Measurements from ENCODE around the gene PGA4. TPM values are rescaled to one million over a fixed set of nuclear protein-coding genes. Genes with fewer than 3 reads are reported as not detected.

PGA4 gene
- total RNA-seq, 1 donor from 2014 or later, result not detected

DNA sequence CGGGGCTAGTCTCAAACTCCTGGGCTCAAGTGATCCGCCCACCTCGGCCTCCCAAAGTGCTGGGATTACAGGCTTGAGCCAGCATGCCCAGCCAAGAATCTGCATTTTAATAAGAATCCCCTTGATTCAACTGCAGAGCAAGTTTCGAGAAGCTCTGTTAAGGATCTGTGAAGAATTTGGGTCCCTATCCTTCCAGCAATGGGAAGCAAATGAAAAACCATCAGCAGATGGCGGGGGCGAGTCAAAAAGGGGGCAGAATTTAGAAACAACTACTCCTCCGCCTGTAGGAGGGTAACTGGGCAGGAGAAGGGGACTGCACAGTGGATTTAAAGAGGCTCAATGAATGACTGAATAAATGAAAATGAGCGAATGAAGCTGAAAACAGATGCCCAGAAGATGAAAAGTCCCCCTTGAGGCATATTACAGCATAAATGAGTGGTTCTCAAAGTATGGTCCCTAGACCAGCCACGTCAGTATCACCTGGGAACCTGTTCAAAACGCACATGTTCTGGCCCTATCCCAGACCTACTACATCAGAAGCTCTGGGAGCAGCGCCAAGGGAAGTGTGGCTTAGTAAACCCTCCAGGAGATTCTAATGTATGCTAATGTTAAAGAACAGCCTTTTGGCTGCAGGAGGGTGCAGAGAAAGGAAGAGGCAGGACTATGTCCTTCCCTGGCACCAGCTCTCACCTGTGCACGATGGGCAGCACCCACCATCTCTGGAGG is 58.0 kb downstream of the PGA4 start:
- intact Hi-C loops (cut with micrococcal nuclease), result no loop called here
- Mint-ChIP-seq H3K27me3 (ENCODE audit: low read depth) (no peaks in the 10 kb centered on the region), H3K27ac (no peak overlapping the region), H3K4me1 (ENCODE audit: low read depth) (no peaks in the 10 kb centered on the region), H3K9me3 (no peaks in the 10 kb centered on the region), H3K36me3 (ENCODE audit: low read depth) (peaks cover 3% of the 10 kb centered on the region), H3K4me3 (ENCODE audit: low read depth) (no peak overlapping the region)
- no peak for DNase-seq (ENCODE audit: low spot score)

GRCh38 chr11:61280883-61281580 is 58.9 kb downstream of the PGA4 start:
- peaks cover 3% of the 10 kb centered on the region for H3K36me3 Mint-ChIP-seq (ENCODE audit: low read depth)

More at GRCh38 chr11:61280883-61281580, 58.9 kb downstream of the PGA4 start:
- H3K9me3 Mint-ChIP-seq, result no peaks in the 10 kb centered on the region
- no peak overlapping the region for H3K27ac Mint-ChIP-seq
- H3K4me1 Mint-ChIP-seq (ENCODE audit: low read depth), result no peaks in the 10 kb centered on the region
- intact Hi-C loops (cut with micrococcal nuclease), result no loop called here
- H3K4me3 Mint-ChIP-seq (ENCODE audit: low read depth), result no peak overlapping the region
- no peaks in the 10 kb centered on the region for H3K27me3 Mint-ChIP-seq (ENCODE audit: low read depth)
- DNase-seq (ENCODE audit: low spot score), result no peak

Other genes with a start within 250 kb of the PGA4 start
- 395 and 399 TPM in 2 replicates for gene CD5, start 119.9 kb upstream of the PGA4 start, total RNA-seq
- 10.6 and 12.5 TPM in 2 replicates for gene VPS37C, start 60.9 kb upstream of the PGA4 start, total RNA-seq
- not detected in 2 replicates for gene PGA3, start 18.8 kb upstream of the PGA4 start, total RNA-seq
- gene PGA5, start 18.8 kb downstream of the PGA4 start, total RNA-seq, result not detected in 2 replicates
- 8.1 and 10.1 TPM in 2 replicates for gene VWCE, start 73.0 kb downstream of the PGA4 start, total RNA-seq
- 260 and 264 TPM in 2 replicates for gene DDB1, start 110.8 kb downstream of the PGA4 start, total RNA-seq
- 72.8 and 78.3 TPM in 2 replicates for gene TKFC, start 110.9 kb downstream of the PGA4 start, total RNA-seq
- 32.9 and 34.1 TPM in 2 replicates for gene CYB561A3, start 139.5 kb downstream of the PGA4 start, total RNA-seq
- gene TMEM138, start 140.0 kb downstream of the PGA4 start, total RNA-seq, result 52.3 and 54.5 TPM in 2 replicates
- 18.5 and 20.5 TPM in 2 replicates for gene TMEM216, start 170.2 kb downstream of the PGA4 start, total RNA-seq
- 123 and 135 TPM in 2 replicates for gene CPSF7, start 207.6 kb downstream of the PGA4 start, total RNA-seq
- 41.6 and 46.4 TPM in 2 replicates for gene SDHAF2, start 207.8 kb downstream of the PGA4 start, total RNA-seq

Data from activated T-helper 2 cell treated with anti-CD3 and anti-CD28 coated beads, Interferon-gamma antibody, Interleukin-2, Interleukin-4, amounts not matched to agents 10 μg/mL and 5 μg/mL and 100 μg/mL, durations not matched to agents 14 hours and 24 hours and 36 hours (primary cell).